NCI-H345 (cell line): ENCODE data around the gene FCRL1.

ENCODE experiments used
- DNase-seq: peaks from one replicate; lab custom pipeline; 2025; lab: John Stamatoyannopoulos, UW

Gene FCRL1

GRCh38 chr1:157799996-157800395, 19.9 kb downstream of the FCRL1 start:
- no peak for DNase-seq

GRCh38 chr1:157798211-157798610, 21.7 kb downstream of the FCRL1 start:
- no peak for DNase-seq

DNA sequence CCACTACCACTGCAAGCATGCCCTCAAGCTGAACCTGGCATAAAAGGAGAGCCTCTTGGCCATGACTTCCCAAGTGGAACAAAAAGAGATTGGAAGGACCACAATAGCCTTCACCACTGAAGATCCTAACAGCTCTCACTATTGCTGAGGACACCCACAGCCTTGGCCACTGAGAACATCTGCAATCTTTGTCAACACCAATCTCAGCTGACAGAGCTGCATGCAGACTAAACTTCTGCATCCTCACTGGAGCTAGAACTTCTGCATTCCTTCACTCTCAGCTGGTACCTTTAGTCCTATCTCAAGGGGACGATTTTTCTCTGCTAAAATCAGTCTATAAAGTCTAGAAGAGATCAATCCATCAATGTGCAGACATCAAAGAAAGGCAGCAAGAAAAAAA, 34.7 kb downstream of the FCRL1 start:
- DNase-seq: no peak

GRCh38 chr1:157784801-157785200, 35.1 kb downstream of the FCRL1 start:
- no peak for DNase-seq

DNA sequence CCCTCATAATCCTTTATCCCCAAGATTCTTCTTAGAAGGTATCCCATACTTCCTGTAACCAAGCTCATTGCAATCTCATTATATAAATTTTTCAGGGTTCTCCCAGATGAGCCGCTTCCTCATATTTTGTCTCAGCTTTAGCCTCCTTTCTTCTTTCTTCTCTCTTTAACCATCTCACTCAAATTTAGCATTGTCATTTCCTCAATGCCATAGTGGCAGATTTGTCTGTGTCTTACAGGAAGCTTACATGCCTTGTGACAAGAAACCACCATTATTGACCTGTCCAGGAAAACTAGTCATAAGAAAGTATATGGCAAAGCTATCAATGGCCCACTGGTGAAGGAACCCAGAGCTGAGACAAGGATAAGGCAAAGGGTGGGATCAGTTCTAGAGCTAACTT, 37.0 kb downstream of the FCRL1 start:
- DNase-seq: no peak

- no peak for DNase-seq
Observed at GRCh38 chr1:157781048-157781447, 38.9 kb downstream of the FCRL1 start.

GRCh38 chr1:157776971-157777391, 42.9 kb downstream of the FCRL1 start, which contains the start of gene FCRL2:
Gene FCRL2, minus strand, starts transcription at chr1:157777132. Its CDS starts 59 bp downstream, at chr1:157777073.
- no peak for DNase-seq

DNA sequence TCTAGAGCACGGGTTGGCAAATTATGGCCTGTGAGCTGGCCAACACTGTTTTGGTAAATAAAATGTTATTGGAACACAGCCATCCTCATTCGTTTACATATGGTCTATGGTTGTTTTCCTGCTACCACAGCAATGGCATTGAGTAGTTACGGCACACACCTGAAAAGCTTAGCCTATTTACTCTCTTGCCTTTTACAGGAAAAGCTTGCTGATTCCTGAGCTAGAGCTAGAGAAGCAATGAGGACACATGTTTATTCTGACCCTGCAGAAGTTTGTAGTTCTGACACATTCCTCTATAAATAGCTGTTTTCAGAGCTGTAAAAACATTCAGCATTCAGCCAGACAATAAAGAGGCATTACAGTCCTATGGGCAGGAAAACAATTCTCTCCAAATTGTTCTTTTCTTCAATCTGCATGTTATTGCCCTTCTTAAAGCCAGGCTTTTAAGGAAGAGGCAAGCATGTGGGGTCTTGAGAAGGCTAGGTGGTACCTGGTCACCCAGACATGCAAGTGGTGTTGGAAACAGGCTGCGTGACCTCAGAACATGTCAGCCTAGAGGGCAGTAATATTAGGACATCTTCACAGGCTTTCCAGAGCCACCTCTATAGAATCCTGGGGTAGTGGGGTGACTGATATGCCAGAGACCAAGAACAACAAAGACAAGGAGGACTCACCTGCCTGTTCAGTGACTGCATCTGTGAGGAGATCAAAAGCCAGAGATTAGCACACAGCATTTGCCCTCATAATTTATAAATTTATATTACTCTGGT, 44.6 kb downstream of the FCRL1 start:
- no peak for DNase-seq

DNA sequence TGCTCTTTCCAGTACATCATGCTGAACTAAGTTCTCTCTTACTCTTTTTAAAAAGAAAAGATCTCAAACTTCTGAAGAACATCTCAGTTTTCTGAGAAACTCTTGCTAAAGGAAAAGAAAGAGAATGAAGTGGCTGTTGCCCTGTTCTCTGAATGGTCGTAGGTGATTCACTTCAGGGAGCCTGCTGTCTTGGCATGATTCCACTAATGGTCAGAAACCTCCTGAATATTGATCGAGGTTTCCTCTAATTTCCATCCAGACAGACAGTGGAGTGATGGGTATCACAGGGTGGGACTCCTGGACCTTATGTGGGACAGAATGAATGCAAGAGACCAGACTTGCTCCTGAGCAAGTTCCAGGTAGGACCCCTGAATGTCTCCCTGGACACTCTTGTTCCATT, 45.5 kb downstream of the FCRL1 start:
- DNase-seq: no peak

DNA sequence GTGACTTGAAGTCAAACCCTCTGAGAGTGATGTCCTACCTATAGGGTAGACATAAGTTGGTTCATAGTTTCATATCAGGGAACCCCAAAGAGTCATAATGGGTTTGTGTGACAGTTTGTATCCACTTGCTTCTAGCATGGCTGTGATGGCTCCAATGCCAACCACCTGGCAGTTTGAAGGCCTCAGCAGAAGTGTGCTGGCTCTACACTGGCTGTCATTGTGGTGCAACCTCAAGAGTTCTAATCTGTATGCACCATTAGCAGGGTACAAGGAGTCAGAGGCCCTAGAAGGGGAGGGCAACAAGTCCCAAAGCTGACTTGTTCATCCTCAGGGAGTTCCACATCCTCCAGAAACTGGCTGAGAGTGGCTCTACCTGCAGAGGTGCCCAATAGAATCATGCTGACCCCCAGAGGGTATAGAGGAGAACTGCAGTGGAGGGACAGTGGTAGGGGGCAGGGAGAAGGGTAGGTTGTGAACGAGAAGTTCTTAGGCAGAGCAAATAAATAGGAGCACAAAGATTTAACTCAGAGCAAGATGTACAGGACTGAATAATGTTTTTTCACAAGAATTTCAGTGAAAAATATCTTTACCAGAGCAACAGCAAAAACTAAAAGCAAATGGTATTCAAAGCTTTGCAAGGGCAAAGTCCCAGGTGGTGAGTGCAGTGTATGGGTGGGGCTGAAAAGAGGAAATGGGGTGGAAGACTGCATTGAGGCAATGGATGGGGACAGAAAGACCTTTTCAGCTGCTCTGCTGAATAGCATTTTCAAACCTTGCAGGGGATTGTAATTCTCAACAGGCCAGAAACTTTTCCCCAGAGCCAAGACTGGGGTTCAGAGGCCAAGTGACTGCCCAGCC, 46.2 kb downstream of the FCRL1 start:
- no peak for DNase-seq

GRCh38 chr1:157771661-157772425, 48.1 kb downstream of the FCRL1 start:
- no peak for DNase-seq

- DNase-seq: no peak
Observed at GRCh38 chr1:157770442-157771043, 49.4 kb downstream of the FCRL1 start.

- DNase-seq: no peak
Observed at GRCh38 chr1:157766792-157767191, 53.1 kb downstream of the FCRL1 start.

GRCh38 chr1:157758018-157758417, 61.9 kb downstream of the FCRL1 start:
- DNase-seq: no peak

- no peak for DNase-seq
Observed at GRCh38 chr1:157753611-157754010, 66.3 kb downstream of the FCRL1 start.

GRCh38 chr1:157751283-157751682, 68.6 kb downstream of the FCRL1 start:
- DNase-seq: no peak

- DNase-seq: no peak
Observed at GRCh38 chr1:157748262-157748817, 71.6 kb downstream of the FCRL1 start.
